ENCODE results near the gene MUC5B. TPM values are rescaled to one million over a fixed set of nuclear protein-coding genes. Genes with fewer than 3 reads are reported as not detected.

Gene MUC5B
- total RNA-seq, 1 donor from 2014 or later = not detected

DNA sequence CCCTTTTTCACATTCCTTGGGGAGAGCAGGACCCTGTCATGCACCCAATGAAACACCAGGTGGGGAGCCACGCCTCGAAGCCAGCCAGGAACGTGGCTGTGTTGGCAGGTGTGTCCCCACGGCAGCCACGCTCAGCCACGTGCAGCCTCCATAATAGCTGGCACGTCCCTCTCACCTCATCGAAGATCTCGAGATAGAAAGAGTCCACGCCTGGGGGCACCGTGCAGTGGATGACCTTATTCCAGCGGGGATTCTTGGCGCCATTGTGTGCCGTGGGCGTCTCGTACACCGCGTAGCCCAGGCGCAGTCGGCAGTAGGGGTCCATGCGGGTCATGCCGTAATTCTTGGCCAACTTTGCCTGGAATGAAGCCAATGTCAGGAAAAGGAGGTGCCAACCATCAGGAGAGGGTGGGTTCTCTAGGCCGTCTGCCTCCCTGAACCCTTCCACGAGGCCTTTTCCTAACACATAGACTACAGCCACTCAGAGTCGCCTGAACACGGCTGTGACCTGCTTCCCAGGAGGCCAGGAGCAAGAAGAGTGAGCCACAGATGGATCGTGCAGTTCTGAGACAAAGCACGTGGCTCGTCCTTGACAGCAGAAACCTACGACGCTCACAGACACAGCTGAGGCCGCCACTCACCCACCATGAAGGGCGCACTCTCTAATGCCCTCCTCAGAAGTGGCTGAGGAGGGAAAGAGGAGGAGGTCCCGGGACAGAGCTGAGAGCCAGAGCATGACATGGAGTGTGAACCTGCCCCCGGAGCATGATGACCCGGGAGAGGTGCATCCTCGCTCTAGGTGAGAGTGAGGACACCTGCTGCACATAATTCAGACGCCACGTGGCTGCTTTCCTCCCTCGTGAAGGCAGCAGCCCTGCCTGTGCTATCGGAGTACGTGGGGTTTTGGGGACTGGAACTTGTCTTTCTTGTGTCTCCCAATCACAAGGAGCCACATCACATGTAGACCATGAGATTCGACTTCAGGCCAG is 67.5 kb downstream of the MUC5B start:
- Mint-ChIP-seq H3K4me1 (ENCODE audit: low read depth, unreplicated experiment) (peaks cover 3% of the 10 kb centered on the region), H3K9me3 (ENCODE audit: unreplicated experiment) (no peaks in the 10 kb centered on the region), H3K4me3 (ENCODE audit: unreplicated experiment) (no peak overlapping the region), H3K36me3 (ENCODE audit: low read depth, unreplicated experiment) (peaks cover 20% of the 10 kb centered on the region), H3K27ac (ENCODE audit: unreplicated experiment) (no peak overlapping the region), H3K27me3 (ENCODE audit: low read depth, unreplicated experiment) (no peaks in the 10 kb centered on the region)
- no peak overlapping the region for H2AFZ ChIP-seq (ENCODE audit: low read depth, low read length)
- H3K9me3 ChIP-seq (ENCODE audit: insufficient read depth, low read depth, low read length) = no peaks in the 10 kb centered on the region
- no peak overlapping the region for H3K4me3 ChIP-seq (ENCODE audit: insufficient read depth, low read depth, low read length)
- H3K9ac ChIP-seq (ENCODE audit: low read length) = no peak overlapping the region
- FAIRE-seq (no peak), DNase-seq (ENCODE audit: low read depth) (no peak)
- H3K4me2 ChIP-seq (ENCODE audit: low read length) = no peak overlapping the region
- no peak overlapping the region for H3K27ac ChIP-seq (ENCODE audit: low read depth, low read length)
- H3K27me3 ChIP-seq (ENCODE audit: insufficient read depth, low read length) = no peaks in the 10 kb centered on the region
- TF ChIP-seq EZH2 (IDR thresholded peaks at IDR 0.05; ENCODE audit: insufficient read depth, low read length) = no peak
- TF ChIP-seq, protein P1, sequence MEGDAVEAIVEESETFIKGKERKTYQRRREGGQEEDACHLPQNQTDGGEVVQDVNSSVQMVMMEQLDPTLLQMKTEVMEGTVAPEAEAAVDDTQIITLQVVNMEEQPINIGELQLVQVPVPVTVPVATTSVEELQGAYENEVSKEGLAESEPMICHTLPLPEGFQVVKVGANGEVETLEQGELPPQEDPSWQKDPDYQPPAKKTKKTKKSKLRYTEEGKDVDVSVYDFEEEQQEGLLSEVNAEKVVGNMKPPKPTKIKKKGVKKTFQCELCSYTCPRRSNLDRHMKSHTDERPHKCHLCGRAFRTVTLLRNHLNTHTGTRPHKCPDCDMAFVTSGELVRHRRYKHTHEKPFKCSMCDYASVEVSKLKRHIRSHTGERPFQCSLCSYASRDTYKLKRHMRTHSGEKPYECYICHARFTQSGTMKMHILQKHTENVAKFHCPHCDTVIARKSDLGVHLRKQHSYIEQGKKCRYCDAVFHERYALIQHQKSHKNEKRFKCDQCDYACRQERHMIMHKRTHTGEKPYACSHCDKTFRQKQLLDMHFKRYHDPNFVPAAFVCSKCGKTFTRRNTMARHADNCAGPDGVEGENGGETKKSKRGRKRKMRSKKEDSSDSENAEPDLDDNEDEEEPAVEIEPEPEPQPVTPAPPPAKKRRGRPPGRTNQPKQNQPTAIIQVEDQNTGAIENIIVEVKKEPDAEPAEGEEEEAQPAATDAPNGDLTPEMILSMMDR (IDR thresholded peaks at IDR 0.05; ENCODE audit: insufficient read depth, low read depth, low read length) = no peak
- peaks cover 43% of the 10 kb centered on the region for H4K20me1 ChIP-seq (ENCODE audit: insufficient read depth, low read length)
- H3K36me3 ChIP-seq (ENCODE audit: insufficient read depth, low read length) = peaks cover 6% of the 10 kb centered on the region
- no peaks in the 10 kb centered on the region for H3K4me1 ChIP-seq (ENCODE audit: insufficient read depth, low read length)
- peaks cover 25% of the 10 kb centered on the region for H3K79me2 ChIP-seq (ENCODE audit: insufficient read depth, low read length)

DNA sequence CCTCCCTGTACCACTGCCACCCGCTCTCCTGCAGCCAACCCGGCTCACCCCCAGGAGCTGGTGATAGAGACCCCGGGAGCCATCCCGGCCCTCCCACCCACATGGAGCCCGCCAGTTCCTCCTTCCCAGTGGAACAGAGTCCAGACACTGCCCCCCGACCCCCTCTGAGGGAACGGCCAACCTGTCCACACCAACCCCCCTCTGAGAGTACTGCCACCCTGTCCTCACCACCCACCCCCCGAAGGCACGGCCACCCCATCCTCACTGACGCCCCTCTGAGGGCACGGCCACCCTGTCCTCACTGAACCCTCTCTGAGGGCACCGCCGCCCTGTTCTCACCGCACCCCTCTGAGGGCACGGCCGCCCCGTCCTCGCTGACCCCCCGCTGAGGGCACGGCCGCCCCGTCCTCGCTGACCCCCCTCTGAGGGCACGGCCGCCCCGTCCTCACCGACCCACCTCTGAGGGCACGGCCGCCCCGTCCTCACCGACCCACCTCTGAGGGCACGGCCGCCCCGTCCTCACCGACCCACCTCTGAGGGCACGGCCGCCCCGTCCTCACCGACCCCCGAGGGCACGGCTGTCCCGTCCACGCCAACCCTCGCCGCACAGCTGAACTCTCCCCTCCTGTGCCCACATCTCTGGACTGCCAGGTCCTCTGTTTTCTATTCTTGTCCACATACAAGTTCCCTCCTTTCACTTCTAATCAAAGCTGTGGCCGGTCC is 68.6 kb downstream of the MUC5B start:
- Histone ChIP-seq H3K9ac (ENCODE audit: low read length) (no peak overlapping the region), H4K20me1 (ENCODE audit: insufficient read depth, low read length) (peaks cover 52% of the 10 kb centered on the region), H3K9me3 (ENCODE audit: insufficient read depth, low read depth, low read length) (no peaks in the 10 kb centered on the region), H3K4me1 (ENCODE audit: insufficient read depth, low read length) (no peaks in the 10 kb centered on the region), H2AFZ (ENCODE audit: low read depth, low read length) (no peak overlapping the region), H3K4me3 (ENCODE audit: insufficient read depth, low read depth, low read length) (no peak overlapping the region), H3K27ac (ENCODE audit: low read depth, low read length) (no peak overlapping the region), H3K27me3 (ENCODE audit: insufficient read depth, low read length) (no peaks in the 10 kb centered on the region), H3K36me3 (ENCODE audit: insufficient read depth, low read length) (peaks cover 3% of the 10 kb centered on the region), H3K79me2 (ENCODE audit: insufficient read depth, low read length) (peaks cover 35% of the 10 kb centered on the region), H3K4me2 (ENCODE audit: low read length) (no peak overlapping the region)
- no peak for DNase-seq (ENCODE audit: low read depth)
- H3K27ac Mint-ChIP-seq (ENCODE audit: unreplicated experiment) = no peak overlapping the region
- peaks cover 18% of the 10 kb centered on the region for H3K36me3 Mint-ChIP-seq (ENCODE audit: low read depth, unreplicated experiment)
- no peak for TF ChIP-seq EZH2 (IDR thresholded peaks at IDR 0.05; ENCODE audit: insufficient read depth, low read length)
- TF ChIP-seq, protein P1 (IDR thresholded peaks at IDR 0.05; ENCODE audit: insufficient read depth, low read depth, low read length) = no peak
- H3K4me1 Mint-ChIP-seq (ENCODE audit: low read depth, unreplicated experiment) = peaks cover 3% of the 10 kb centered on the region
- no peak for FAIRE-seq
- H3K9me3 Mint-ChIP-seq (ENCODE audit: unreplicated experiment) = no peaks in the 10 kb centered on the region
- no peaks in the 10 kb centered on the region for H3K27me3 Mint-ChIP-seq (ENCODE audit: low read depth, unreplicated experiment)
- no peak overlapping the region for H3K4me3 Mint-ChIP-seq (ENCODE audit: unreplicated experiment)

Data from astrocyte (in vitro differentiated cells and primary cell).